HUES64 (cell line): ENCODE results near the gene PSMD11. TPM values are rescaled to one million over a fixed set of nuclear protein-coding genes. Genes with fewer than 3 reads are reported as not detected.
"Not testable (repeated sequence)": the region's sequence is repeated elsewhere in the genome, so short reads cannot be mapped to it uniquely, and the experiment has no call there.

ENCODE experiments used
- H3K27ac ChIP-seq: 2 replicates; pipeline ENCODE4 v1.7.0; 2013; ENCODE audit warnings: low read depth, low read length, inconsistent platforms
- H3K27me3 ChIP-seq: 2 replicates; pipeline ENCODE4 v1.6.1; 2013; ENCODE audit warnings: mild to moderate bottlenecking, low read length; ENCODE audit not compliant: insufficient read depth
- H3K36me3 ChIP-seq: 2 replicates; pipeline ENCODE4 v1.6.1; 2013; ENCODE audit warnings: mild to moderate bottlenecking, low read length; ENCODE audit not compliant: insufficient read depth
- H3K4me1 ChIP-seq: 2 replicates; pipeline ENCODE4 v1.6.1; 2013; ENCODE audit warnings: mild to moderate bottlenecking, low read length, moderate library complexity; ENCODE audit not compliant: insufficient read depth
- H3K4me3 ChIP-seq: 2 replicates; pipeline ENCODE4 v1.5.1; 2013; ENCODE audit warnings: mild to moderate bottlenecking, low read length, moderate library complexity
- H3K9ac ChIP-seq: 2 replicates; pipeline ENCODE4 v1.6.1; 2013; ENCODE audit warnings: mild to moderate bottlenecking, low read depth, low read length
- H3K9me3 ChIP-seq: 2 replicates; pipeline ENCODE4 v1.6.1; 2013; ENCODE audit warnings: low read depth, low read length; ENCODE audit not compliant: insufficient read depth
- WGBS: fragments of 150-250, 120-280 bp; methylation state at CpG from one replicate; pipeline ENCODE4 v1.1.7; 2013; ENCODE audit warnings: missing lambda C conversion rate; 5-methylcytosine and 5-hydroxymethylcytosine counted together
- polyA plus RNA-seq, 2 experiments: library from polyadenylated mRNA; stranded (reverse); fragments of 50-300 nt; gene quantifications; one replicate each; pipeline ENCODE4 v1.2.3, GENCODE V29; 2013

PSMD11 gene
- polyA plus RNA-seq (2013, experiment 1 of 2): 130 TPM
- 107 TPM for polyA plus RNA-seq (2013, experiment 2 of 2)

GRCh38 chr17:32444301-32445073, at the start of gene PSMD11:
Gene PSMD11 (plus strand): TSS chr17:32444510. CDS start chr17:32444524, 14 bp downstream.
- peak within 1 kb of the TSS; percentile 97 for H3K9ac ChIP-seq
- under 1% methylated on average over 73 of the region's 74 CpGs for WGBS
- H3K36me3 ChIP-seq: peaks cover 36% of the 10 kb centered on the region
- no peaks in the 10 kb centered on the region for H3K9me3 ChIP-seq
- H3K4me3 ChIP-seq: peak within 1 kb of the TSS; percentile 97
- H3K4me1 ChIP-seq: peaks cover 9% of the 10 kb centered on the region; the same call in 1 of the 2 replicates
- H3K27ac ChIP-seq: peak within 1 kb of the TSS; percentile 87
- peaks cover 10% of the 10 kb centered on the region for H3K27me3 ChIP-seq

- no peaks in the 10 kb centered on the region for H3K4me1 ChIP-seq
- H3K27ac ChIP-seq: no peak overlapping the region
- 94% methylated on average over 4 of the region's 5 CpGs for WGBS
- no peaks in the 10 kb centered on the region for H3K36me3 ChIP-seq
- no peaks in the 10 kb centered on the region for H3K9me3 ChIP-seq
- no peaks in the 10 kb centered on the region for H3K27me3 ChIP-seq
- H3K4me3 ChIP-seq: no peak overlapping the region
- no peak overlapping the region for H3K9ac ChIP-seq
These were observed 48.0 kb upstream of the PSMD11 start for GRCh38 chr17:32396343-32396742.

- no peak overlapping the region for H3K9ac ChIP-seq
- no peaks in the 10 kb centered on the region for H3K27me3 ChIP-seq
- no peak overlapping the region for H3K4me3 ChIP-seq
- no peaks in the 10 kb centered on the region for H3K9me3 ChIP-seq
- no peaks in the 10 kb centered on the region for H3K4me1 ChIP-seq
- H3K27ac ChIP-seq: no peak overlapping the region
- H3K36me3 ChIP-seq: no peaks in the 10 kb centered on the region
These were observed 45.4 kb upstream of the PSMD11 start for GRCh38 chr17:32398946-32399345.

GRCh38 chr17:32410085-32410484, 34.2 kb upstream of the PSMD11 start:
- H3K4me1 ChIP-seq, H3K27me3 ChIP-seq, H3K9ac ChIP-seq, H3K4me3 ChIP-seq, H3K9me3 ChIP-seq, H3K36me3 ChIP-seq, H3K27ac ChIP-seq: not testable (repeated sequence)
- 100% methylated on average over 1 of the region's 3 CpGs for WGBS

- Histone ChIP-seq H3K4me3 (no peak overlapping the region), H3K9me3 (peaks cover 13% of the 10 kb centered on the region), H3K36me3 (no peaks in the 10 kb centered on the region), H3K27ac (no peak overlapping the region), H3K4me1 (no peaks in the 10 kb centered on the region), H3K9ac (no peak overlapping the region), H3K27me3 (no peaks in the 10 kb centered on the region)
- WGBS: 97% methylated on average over 2 of the region's 4 CpGs
These were observed 17.4 kb upstream of the PSMD11 start for GRCh38 chr17:32426894-32427293.

GRCh38 chr17:32429598-32429997, 14.7 kb upstream of the PSMD11 start:
- no peak overlapping the region for H3K9ac ChIP-seq
- H3K36me3 ChIP-seq: no peaks in the 10 kb centered on the region
- H3K4me1 ChIP-seq: no peaks in the 10 kb centered on the region
- WGBS: 93% methylated on average over 2 of the region's 2 CpGs
- H3K27me3 ChIP-seq: no peaks in the 10 kb centered on the region
- no peak overlapping the region for H3K27ac ChIP-seq
- no peak overlapping the region for H3K4me3 ChIP-seq
- peaks cover 13% of the 10 kb centered on the region for H3K9me3 ChIP-seq

- H3K9ac ChIP-seq: no peak overlapping the region
- 86% methylated on average over 5 of the region's 5 CpGs for WGBS
- H3K9me3 ChIP-seq: no peaks in the 10 kb centered on the region; the same call in 1 of the 2 replicates
- H3K36me3 ChIP-seq: no peaks in the 10 kb centered on the region
- H3K4me3 ChIP-seq: no peak overlapping the region
- H3K4me1 ChIP-seq: peaks cover 2% of the 10 kb centered on the region; the same call in 1 of the 2 replicates
- no peak overlapping the region for H3K27ac ChIP-seq
- peaks cover 10% of the 10 kb centered on the region for H3K27me3 ChIP-seq
These were observed 3.6 kb upstream of the PSMD11 start for GRCh38 chr17:32440722-32441121.

- Histone ChIP-seq H3K27me3 (peaks cover 10% of the 10 kb centered on the region), H3K9me3 (no peaks in the 10 kb centered on the region), H3K36me3 (peaks cover 10% of the 10 kb centered on the region), H3K4me3 (no peak overlapping the region), H3K4me1 (peaks cover 9% of the 10 kb centered on the region; the same call in 1 of the 2 replicates), H3K27ac (no peak overlapping the region), H3K9ac (no peak overlapping the region)
- 70% methylated on average over 2 of the region's 2 CpGs for WGBS
These were observed 2.4 kb upstream of the PSMD11 start for GRCh38 chr17:32441886-32442285.

GRCh38 chr17:32443827-32444300, 446 bp upstream of the PSMD11 start:
- no peaks in the 10 kb centered on the region for H3K9me3 ChIP-seq
- peaks cover 29% of the 10 kb centered on the region for H3K36me3 ChIP-seq
- H3K27ac ChIP-seq: no peak overlapping the region
- H3K4me3 ChIP-seq: peak overlapping the region; percentile 97
- 21% methylated on average over 29 of the region's 29 CpGs for WGBS
- H3K4me1 ChIP-seq: peaks cover 9% of the 10 kb centered on the region; the same call in 1 of the 2 replicates
- no peak overlapping the region for H3K9ac ChIP-seq
- peaks cover 10% of the 10 kb centered on the region for H3K27me3 ChIP-seq

- peaks cover 9% of the 10 kb centered on the region; the same call in 1 of the 2 replicates for H3K4me1 ChIP-seq
- H3K4me3 ChIP-seq: peak overlapping the region; percentile 97
- no peaks in the 10 kb centered on the region for H3K9me3 ChIP-seq
- H3K27ac ChIP-seq: peak overlapping the region; percentile 87
- peak overlapping the region; percentile 97 for H3K9ac ChIP-seq
- WGBS: under 1% methylated on average over 14 of the region's 14 CpGs
- H3K36me3 ChIP-seq: peaks cover 41% of the 10 kb centered on the region
- H3K27me3 ChIP-seq: peaks cover 10% of the 10 kb centered on the region
These were observed 735 bp downstream of the PSMD11 start for GRCh38 chr17:32445074-32445415.

- Histone ChIP-seq H3K36me3 (peaks cover 45% of the 10 kb centered on the region), H3K27ac (no peak overlapping the region)
- 18% methylated on average over 6 of the region's 6 CpGs for WGBS
These were observed 1.2 kb downstream of the PSMD11 start for GRCh38 chr17:32445497-32445896.

More at GRCh38 chr17:32445497-32445896, 1.2 kb downstream of the PSMD11 start:
- peaks cover 9% of the 10 kb centered on the region; the same call in 1 of the 2 replicates for H3K4me1 ChIP-seq
- no peaks in the 10 kb centered on the region for H3K9me3 ChIP-seq
- peaks cover 10% of the 10 kb centered on the region for H3K27me3 ChIP-seq
- H3K4me3 ChIP-seq: peak overlapping the region; percentile 97
- H3K9ac ChIP-seq: peak overlapping the region; percentile 97
